NCI-H128 (cell line): ENCODE results near the gene ANKFY1.

Experiments
- DNase-seq: peaks from one replicate; lab custom pipeline; 2025; ENCODE audit not compliant: unreplicated experiment; lab: John Stamatoyannopoulos, UW

The ANKFY1 gene

DNA sequence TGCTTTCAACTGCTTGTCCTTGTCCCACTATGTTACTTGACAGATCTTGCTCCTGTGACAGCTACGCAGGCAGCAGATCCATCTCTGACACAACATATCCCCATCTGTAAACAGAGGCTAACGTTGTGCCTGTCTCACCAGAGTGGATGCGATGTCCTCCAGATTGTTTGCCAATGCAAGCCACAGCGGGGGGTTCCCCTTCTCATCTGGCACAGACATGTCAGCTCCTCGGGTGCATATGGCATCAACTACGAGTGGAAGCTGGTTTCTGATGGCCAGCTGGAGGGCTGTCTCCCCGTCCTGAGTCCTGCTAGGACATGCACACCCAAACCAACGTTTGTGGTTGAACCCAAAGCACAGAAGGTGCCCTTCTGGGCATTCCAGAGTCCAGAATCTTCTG, 81.7 kb downstream of the ANKFY1 start:
- no peak for DNase-seq

DNA sequence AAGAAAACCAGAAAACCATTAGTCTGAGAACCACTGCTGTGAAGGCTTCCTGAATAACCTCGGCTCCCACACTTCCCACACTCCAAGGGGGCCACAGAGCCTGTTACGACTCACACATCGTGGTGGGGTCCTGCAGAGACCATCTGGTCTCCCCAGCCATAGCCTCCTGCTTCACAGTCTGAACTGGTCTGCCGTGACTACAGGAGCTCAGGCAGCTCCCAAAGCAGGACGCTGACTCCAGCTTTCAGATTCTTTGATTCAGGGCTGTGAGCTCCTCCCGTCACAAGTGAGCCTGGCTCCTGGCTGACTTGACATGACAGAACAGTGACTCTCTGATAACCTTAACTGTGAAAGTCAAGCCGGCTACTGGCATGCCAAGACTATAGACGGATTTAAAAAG, 83.0 kb downstream of the ANKFY1 start:
- DNase-seq: no peak

DNA sequence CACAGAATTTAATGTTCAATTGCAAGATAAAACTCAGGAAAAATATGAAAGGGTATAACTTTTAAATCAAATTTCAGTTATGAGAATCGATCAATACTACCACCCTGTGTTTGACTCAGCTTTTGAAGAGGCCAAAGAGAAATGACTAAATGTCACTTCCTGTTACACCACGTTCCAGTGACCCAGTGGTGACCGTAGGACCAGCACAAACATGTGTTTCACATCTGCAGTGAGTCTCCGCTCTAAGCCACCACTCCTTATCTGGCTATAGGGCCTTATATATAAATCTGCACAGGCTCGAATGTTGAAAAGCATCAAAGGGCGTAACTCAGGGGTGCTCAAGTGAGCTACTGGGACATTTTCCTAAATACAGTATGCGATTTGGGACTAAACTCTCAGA, 84.7 kb downstream of the ANKFY1 start:
- DNase-seq: no peak

DNA sequence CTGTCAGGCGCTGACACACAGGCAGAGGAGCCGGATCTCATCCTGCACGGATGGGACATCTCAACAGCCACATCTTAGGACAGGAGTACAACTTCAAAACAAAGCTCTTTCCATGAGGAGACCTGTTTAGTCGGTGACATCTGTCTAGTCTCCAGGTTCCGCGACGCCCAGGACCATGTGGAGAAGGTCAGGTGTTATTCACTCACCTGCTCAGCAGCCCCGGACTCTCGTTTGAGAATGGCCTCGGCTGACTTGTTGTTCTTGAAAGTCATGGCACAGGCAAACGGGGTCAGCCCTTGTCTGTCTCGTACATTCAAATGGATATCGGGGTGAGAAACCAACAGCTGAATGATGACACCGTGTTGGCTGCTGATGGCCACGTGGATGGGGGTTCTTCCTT, 85.1 kb downstream of the ANKFY1 start:
- DNase-seq: no peak

DNA sequence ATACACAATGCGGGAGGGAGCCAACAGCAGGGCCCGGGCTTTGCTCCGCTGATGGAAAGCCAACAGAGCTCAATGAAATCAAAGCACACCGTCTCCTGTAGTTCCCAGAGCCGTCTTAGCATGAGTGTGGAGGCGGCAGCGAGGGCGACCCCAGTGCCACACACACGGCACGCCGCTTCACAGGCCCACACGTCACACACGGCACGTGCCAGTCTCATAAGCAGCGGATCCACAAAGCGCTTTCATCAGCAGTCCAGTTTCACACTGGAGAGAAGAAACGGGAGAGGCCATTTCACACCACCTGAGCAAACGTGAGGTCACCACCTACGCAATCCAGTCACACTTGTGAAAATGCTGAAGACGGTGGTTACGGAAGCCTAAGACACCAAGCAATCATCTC, 86.0 kb downstream of the ANKFY1 start:
- DNase-seq: no peak

DNA sequence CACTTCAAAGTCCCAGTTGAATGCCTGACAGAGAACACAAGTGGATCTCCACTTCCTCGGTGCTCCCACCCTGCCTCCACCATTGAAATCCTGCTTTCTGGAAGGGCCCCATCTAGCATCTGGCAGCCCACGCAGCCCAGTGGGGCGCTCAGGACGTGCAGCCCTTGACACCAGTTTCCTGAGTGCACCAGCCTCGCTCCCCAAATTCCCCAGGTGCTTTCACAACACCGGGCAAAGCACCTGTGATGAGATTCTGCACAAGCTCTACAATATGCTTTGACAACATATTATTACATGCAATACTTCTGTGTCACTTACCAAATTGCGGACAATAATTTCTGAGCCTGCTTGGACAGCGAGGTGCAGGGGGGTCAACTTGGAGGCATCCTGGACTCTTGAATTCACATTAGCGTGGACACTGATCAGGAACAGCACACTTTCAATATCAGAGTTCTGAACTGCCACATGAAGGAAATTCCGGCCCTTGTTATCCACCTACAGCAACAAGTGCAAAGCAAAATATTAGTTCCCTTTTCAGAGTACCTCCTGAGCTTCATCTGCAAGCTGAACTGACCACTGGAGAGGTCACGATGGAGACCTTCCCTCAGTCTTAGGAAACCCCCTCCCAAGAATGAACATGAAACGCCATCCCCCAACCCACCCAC, 86.8 kb downstream of the ANKFY1 start:
- DNase-seq: no peak

DNA sequence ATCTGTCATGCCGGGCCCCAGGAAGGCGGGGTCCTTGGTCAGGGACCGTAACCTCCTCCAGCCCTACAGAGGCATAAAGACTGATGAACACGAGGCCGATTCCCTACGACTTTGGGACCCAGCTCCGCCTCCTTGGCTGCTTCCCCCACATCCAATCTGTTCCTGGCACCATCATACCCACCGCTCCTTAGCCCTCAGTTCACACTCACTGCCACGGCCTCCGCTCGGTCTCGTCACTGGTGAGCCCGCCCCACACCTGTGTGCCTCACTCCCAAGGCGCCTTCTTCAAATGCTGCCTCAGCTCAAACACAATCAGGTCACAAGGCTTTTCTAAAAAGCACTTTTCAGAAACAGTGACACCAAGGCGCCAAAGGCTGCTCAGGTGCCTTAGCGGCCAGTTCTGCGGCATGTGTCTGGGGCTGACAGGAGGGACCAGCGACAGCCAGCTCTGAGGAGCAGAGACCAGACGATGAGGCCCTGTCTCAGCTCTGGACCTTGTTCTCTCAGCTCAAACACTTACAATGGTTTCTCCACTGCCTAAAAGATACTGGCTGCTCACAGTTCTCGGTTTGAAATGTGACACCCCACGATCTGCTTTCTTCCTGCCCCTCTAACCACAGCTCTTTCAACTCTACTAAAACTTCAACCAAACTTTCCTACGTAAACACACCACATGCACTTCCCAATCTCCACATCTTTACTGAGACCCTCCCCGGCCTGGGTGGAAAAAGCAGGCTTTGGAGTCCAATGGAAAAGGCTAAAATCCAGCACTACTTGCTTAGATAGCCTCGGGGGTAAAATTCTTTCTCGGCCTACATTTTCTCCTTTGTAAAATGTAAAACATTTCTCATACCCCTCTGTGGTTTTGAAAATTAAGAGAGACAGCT, 87.6 kb downstream of the ANKFY1 start:
- no peak for DNase-seq

DNA sequence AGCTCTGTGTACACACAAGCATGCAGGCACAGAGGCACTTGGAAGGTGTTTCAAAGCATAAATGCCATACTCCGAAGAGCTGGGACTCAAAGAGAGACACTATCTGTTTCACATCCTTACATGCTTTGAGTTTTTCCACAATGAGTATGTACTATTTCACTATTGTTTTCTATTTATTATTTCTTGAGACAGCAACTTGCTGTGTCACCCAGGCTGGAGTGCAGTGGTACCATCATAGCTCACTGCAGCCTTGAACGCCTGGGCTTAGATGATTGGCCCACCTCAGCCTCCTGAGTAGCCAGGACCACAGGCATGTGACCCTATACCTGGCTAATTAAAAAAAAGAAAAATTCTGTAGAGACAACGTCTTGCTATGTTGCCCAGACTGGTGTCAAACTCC, 89.2 kb downstream of the ANKFY1 start:
- no peak for DNase-seq

DNA sequence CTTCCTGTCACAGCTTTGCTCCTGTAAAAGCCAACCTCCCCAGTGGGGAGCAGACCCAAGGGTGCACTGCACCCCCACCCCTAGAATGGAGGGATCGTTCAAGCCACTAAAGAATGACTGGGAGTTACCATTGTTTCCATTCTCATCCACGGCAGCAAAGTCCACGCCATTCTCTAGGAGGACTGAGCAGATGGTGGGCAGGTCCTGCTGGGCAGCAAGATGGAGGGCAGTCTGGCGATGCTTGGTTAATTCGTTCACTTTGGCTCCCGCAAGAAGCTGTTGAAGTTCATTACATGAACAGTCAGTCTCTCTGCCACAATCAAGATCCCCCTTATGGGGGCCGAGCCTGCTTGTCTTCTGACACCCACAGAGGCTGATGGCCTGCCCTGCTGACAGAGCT, 90.0 kb downstream of the ANKFY1 start:
- DNase-seq: no peak

DNA sequence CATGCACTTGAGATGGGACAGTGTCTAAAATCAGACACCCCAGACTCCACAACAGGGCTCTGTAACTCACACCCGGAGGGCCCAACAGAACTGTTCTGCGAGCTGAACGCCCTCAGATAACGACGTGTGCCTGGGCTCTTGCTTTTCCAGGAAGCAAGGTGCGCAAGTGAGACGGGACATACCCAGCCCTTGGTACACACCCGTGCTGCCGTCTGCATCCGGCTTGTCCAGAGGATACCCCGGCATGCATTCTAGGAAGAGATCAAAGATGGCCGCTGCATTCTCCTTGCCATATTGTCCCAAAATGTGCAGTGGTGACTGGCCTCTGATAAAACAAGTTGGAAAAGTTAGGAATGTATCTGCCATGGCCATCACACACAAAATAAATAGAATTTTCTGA, 91.4 kb downstream of the ANKFY1 start:
- no peak for DNase-seq

DNA sequence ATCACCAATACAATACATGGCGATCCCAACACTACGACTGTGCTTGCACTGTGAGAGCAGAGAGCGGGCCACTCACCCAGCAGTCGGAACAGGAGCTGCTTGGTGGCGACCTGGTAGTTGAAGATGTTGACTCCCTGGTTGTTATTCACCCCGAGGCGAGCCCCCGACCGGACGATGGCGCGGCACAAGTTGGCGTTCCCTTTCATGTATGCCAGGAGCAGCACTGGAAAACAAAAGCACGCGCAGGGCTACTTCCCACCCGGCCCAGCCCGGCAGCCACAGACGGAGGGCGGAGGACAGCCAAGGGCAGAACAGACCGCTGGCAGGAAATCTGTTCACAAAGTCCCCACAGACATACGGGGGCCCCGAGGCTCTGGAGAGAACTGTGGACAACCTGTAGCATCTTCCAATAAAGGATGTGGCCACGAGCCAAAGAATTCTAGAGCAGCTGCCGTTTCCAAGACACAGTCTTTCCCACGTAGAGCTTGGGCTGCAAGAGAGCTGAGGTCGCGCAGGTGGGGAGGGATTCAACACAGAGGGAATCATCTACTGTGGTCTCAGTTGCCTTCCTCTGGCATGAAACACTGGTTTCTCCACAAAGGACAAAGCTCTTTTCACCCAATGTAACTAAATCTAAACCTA, 93.0 kb downstream of the ANKFY1 start:
- no peak for DNase-seq

DNA sequence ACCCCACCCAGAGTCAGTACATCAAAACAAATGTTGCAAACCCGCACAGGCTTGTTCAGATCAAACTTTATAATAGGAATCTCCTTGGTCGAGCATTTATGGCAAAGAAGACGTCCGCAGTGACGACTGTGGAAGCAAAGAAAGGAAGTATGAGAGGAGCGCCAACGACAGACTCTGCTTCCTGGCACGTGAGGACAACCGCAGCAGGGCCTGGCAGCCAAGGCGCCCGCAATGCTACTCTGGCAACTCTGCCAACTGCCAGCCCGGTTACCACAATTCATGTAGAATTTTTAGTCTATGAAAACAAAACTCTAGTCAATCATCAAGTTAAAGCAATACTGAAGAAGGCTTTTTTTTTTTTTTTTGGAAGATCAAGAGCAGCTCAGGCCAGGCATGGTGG, 96.0 kb downstream of the ANKFY1 start:
- DNase-seq: no peak

DNA sequence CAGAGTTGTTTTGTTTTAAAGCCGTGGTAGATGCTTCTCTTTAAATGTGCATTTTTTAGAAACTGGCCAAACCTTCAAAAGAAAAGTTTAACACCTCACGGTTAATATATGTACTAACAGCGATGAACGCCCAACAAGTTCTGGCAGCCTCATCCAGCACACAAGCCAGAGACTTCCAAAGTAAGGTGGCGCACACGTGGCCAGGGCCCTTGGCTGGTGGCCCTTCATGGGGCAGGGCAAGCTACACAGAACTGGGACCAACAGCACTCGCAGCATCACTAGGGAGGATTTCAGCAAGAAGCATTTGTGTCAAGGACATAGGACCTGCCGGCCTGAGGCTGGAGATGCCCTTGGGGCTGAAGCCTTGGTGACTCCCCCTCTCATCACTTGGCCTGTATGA, 97.4 kb downstream of the ANKFY1 start:
- DNase-seq: no peak

DNA sequence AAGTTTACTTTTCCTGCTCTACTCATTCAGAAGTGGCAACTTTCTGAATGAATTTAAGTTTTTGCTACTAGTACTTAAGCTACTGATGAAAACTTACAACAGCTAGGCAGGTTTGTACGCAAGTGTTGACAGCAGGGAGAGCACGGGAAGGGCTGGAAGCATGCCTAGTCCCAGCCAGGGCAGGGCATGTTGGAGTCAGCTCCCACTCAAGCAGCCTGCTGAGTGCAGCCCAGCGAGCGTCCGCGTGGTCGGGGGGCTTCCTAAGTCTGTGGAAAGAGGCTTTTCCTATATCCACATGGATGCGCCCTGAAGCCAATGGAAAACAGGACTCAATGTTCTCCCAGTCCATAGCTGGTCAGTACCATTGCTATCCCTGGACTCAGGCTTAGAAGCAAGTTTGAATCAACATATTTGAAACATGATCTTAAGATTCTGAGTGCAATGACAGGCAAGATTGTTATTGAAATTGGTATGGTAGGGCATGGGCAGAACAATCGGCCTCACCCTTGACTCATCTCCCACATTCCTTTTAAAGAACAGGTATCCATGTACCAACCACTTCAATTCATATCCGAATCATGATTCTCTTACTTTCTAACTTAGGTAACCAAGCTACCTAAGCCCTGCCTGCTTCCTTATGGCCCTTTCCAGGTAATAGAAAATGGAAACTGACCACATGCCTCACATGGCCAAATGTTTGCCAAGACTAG, 98.3 kb downstream of the ANKFY1 start:
- no peak for DNase-seq

DNA sequence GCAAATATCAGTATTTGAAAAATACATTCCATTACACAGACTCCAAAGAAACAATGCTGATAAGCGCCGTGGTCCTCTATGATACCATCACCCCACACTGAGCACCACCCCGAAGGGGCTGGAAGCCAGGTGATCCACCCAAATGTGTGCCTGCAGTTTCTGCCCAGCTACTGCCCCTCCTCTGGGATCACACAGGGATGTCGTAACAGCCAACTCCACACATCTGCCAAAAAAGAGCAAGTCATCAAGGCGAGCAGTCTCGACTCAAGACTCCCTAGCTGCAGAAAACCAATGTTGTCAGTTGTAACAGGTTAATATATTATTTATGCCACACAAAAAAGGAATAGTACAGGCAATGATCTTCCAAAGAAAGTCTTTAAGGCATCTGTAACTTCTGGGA, 99.8 kb downstream of the ANKFY1 start:
- no peak for DNase-seq

DNA sequence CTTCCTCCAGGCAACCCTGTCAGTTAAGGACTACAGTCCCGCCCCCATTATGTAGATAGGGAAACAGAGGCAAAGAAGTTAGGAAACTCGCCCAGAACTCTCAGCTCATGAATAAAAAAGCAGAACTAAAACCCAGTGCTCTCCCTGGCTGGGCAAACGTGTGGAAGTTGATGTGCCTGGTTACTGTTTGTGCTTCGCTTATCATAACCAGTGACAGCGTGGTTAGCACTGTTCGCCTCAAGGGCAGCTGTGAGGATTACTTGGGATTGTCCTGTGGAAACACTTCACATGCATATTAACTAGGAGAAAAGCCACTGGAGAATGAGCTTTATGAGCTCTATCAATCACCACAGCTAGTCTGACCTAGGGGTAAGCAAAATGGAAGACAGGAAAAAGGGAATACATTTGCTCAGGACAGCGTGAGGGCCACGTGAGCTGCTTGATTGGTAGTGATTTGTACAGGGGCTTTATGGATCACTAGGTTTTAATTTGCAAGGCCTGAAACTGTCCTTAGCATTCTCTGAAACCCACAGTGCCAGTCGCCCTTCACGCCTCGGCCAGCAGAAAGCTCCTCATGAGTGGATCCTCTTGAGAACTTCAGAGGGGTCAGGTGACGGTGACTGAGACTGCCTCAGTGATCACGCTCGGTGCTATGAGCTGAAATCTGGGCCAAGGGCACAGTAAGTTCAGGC, 100.9 kb downstream of the ANKFY1 start:
- DNase-seq: no peak

DNA sequence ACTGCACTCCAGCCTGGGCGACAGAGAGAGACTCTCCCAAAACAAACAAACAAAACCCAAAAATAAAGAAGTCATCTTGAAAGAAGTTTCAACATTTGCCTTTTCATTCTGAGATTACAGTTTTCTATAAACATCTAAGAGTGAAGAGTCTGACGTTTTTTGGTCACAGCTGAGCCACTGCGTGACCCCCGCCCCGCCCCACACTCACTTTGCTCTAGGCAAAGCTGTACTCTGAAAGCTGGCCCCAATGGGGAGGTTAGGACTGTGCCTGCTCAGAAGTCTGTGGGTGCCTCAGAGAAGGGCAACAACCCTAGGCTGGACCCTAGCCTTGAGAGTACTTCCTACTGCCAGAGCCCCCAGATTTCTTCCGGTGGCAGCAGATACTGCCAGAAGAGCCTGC, 101.5 kb downstream of the ANKFY1 start:
- DNase-seq: no peak

DNA sequence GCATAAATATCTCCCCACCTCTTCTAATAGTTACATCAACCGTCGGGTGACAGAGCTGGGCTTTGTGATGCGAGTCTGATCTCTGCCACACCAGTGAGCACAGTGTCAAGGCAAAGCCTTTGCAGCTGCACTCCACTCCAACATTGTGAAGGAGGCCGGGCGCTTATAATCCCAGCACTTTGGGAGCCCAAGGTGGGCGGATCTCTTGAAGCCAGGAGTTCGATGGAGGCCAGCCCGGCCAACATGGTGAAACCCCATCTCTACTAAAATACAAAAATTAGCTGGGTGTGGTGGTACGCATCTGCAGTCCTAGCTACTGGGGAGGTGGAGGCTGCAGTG, 101.8 kb downstream of the ANKFY1 start:
- no peak for DNase-seq

DNA sequence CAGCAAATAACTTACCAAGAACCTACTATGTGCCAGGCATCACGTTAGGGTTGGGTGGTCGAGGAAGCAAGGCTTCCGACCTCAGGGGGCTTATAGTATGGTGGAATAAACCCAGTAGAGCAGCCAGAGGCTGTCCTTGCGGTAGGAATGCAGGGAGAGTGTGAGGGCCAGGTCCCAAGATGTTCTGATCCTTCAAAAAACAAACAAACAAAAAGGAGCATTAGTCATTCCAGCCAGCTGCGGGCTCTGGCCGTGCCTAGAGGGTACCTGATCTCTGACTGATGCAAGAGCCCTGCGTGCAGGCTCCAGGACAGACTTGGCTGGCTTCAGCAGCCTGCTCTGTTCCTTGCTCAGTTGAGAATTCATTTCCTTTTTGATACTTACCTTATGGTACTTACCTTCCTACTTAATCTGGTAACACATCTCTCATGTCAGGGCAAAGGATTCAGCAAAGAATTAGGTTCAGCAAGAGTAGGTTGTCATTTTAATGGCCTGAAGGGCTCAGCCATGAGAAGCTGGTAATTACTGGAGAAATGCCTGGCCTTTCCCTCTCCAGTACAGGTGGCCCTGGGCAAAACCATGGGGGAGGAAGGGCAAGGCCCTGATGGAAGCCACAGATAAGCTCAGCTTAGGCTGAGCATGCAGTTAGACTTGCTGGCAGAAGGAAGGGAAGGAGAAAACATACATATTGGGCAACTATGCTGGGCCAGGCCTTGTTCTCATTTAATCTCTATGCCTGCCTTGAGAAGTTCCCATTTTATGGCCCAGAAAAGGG, 102.4 kb downstream of the ANKFY1 start:
- DNase-seq: no peak

DNA sequence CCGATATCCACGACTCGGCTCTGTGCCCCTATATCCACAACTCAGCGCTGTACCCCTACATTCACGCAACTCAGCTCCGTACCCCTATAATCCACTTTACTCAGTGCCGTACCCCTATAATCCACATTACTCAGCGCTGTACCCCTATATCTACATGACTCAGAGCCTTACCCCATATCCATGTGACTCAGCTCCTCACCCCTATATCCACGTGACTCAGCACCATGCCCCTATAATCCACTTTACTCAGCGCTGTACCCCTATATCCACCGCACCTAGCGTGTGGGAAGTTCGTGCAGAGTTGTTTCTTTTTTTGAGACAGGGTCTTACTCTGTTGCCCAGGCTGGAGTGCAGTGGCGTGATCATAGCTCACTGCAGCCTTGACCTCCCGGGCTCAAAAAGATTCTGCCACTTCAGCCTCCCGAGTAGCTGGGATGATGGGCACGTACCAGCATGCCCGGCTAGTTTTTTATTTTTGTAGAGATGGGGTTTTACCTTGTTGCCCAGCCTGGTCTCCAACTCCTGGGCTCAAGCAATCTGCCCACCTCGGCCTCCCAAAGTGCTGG, 103.4 kb downstream of the ANKFY1 start:
- DNase-seq: no peak
